Astrocyte of the cerebellum (primary cell): ENCODE results near the gene ALDH1A1.

ENCODE experiments used
- DNase-seq: peaks from one replicate; pipeline ENCODE4 v3.0.0-alpha.2; 2011; ENCODE audit warnings: low read depth
- H3K4me3 ChIP-seq: 2 replicates; pipeline ENCODE4 v1.5.1; 2011; ENCODE audit warnings: mild to moderate bottlenecking, low read depth, low read length, moderate library complexity
- CTCF ChIP-seq: IDR thresholded peaks from 2 replicates; pipeline ENCODE4 v1.5.1; 2012; ENCODE audit warnings: low read length, low read depth, moderate library complexity, mild to moderate bottlenecking; ENCODE audit errors: missing control alignments
- in situ Hi-C: cut with HindIII; loops from 2 replicates; pipeline ENCODE4 v1.10.0; 2017; ENCODE audit warnings: low sequenced_read_pairs

Gene ALDH1A1

GRCh38 chr9:72895122-72895521 is 57.7 kb downstream of the ALDH1A1 start:
- no peak for TF ChIP-seq CTCF
- no peak for DNase-seq
- in situ Hi-C loops = no loop called here
- H3K4me3 ChIP-seq = no peak overlapping the region

DNA sequence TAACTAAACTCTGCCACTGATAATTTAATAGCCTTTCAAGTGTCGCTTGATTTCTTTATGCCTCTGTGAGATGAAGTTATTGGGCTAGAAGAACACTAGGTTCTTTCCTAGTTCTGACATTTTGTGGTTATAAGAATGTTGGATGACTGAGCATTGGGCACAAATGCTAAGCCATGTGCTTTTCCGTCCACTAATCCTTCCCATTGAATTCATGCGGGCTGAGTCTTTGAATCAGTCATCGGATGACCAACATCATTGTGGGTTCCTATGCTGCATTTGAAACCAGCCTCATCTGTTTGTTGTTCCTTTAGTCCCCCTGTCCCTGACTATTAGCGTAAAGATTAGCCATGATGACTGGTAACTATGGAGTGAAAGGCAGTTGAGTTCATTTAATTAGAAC is 58.5 kb downstream of the ALDH1A1 start:
- no peak for TF ChIP-seq CTCF
- DNase-seq = peak; percentile 49
- in situ Hi-C loops = no loop called here
- H3K4me3 ChIP-seq = no peak overlapping the region

DNA sequence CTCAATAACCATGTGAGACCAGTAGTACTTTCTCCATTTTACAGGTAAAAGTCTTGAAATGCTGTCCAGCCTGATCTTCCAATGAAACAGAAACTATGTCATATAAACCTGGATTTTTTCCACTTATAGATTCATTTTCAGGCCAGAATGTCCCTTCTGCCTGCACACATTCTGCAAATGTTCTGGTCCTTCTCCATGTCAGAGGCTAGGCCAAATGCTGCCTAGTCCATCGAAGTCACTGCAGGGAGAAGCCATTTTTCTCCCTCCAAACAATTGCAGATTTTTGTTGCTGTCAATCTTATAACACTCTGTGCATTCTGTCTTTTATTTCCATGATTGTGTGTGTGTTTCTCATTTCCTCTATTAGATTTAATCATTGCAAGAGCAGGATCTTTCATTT is 59.4 kb downstream of the ALDH1A1 start:
- in situ Hi-C loops = no loop called here
- no peak for DNase-seq
- no peak overlapping the region for H3K4me3 ChIP-seq
- TF ChIP-seq CTCF = no peak

DNA sequence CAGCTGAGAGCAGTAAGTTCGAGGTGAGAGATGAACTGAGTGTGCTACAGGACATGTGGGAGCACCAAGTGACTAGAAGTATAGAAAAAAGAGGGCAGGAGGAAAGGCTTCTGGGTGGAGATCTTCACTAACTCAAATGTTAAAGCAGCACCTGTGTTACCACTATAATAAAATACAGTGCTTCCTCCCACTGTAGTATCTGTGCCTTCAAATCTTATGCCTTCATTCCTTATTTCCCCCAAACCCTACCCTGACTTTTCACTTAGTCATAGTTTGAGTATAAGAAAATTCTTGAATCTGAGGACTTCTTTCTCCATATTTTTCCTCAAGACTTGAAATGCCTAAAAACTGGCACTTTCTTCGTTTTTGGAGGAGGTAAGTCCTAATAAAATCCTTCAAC is 61.8 kb downstream of the ALDH1A1 start:
- no peak for TF ChIP-seq CTCF
- in situ Hi-C loops = no loop called here

GRCh38 chr9:72888943-72889342 is 63.9 kb downstream of the ALDH1A1 start:
- TF ChIP-seq CTCF = no peak
- no peak for DNase-seq
- no peak overlapping the region for H3K4me3 ChIP-seq
- in situ Hi-C loops = no loop called here

More for the DNA sequence above, 61.8 kb downstream of the ALDH1A1 start:
- H3K4me3 ChIP-seq = no peak overlapping the region
- no peak for DNase-seq

DNA sequence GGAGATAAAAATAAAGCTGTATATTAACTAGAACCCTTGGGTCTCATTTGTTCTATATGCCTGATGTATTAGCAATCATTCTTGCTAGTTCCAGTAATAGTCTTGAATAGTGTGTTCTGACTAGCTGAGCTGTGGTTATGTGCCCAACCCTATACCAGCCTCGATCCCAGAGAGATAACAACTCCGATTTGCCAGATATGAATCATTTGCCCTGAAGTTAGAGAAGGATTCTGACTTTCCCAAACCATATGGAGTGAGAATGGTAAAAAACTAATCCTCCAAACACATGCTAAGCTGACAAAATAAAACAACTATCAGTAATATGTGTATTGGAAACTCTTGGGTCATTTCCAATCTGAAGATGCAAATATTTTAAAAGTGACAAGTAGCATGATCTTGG is 64.8 kb downstream of the ALDH1A1 start:
- no peak for TF ChIP-seq CTCF
- H3K4me3 ChIP-seq = no peak overlapping the region
- no peak for DNase-seq
- in situ Hi-C loops = no loop called here

DNA sequence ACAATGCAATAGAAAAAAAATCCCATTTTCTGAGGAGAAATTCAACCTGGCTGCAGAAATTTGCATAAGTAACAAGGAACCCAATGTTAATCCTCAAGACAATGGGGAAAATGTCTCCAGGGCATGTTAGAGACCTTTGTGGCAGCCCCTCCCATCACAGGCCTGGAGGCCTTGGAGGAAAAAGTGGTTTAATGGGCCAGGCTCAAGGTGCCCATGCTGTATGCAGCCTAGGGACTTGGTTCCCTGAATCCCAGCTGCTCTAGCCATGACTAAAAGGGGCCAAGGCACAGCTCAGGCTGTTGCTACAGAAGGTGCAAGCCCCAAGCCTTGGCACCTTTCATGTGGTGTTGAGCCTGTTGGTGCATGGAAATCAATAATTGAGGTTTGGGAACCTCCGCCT is 66.5 kb downstream of the ALDH1A1 start:
- no peak for DNase-seq
- no peak overlapping the region for H3K4me3 ChIP-seq
- TF ChIP-seq CTCF = no peak
- in situ Hi-C loops = no loop called here
